Osteocyte (in vitro differentiated cells): ENCODE data around the gene SATL1. TPM values are rescaled to one million over a fixed set of nuclear protein-coding genes. Genes with fewer than 3 reads are reported as not detected.
"Not testable (repeated sequence)": the region's sequence is repeated elsewhere in the genome, so short reads cannot be mapped to it uniquely, and the experiment has no call there.

Experiments
- DNase-seq: peaks from one replicate; pipeline ENCODE4 v3.0.0; 2021; ENCODE audit warnings: mixed read lengths; ENCODE audit not compliant: unreplicated experiment; ENCODE audit errors: extremely low spot score
- H3K27ac Mint-ChIP-seq: one replicate; pipeline ENCODE4 v1.8.0; 2021; ENCODE audit warnings: mild to moderate bottlenecking, mixed read lengths; ENCODE audit not compliant: unreplicated experiment
- H3K27me3 Mint-ChIP-seq: one replicate; pipeline ENCODE4 v1.8.0; 2021; ENCODE audit warnings: mixed read lengths; ENCODE audit not compliant: unreplicated experiment
- H3K36me3 Mint-ChIP-seq: one replicate; pipeline ENCODE4 v1.8.0; 2021; ENCODE audit warnings: mixed read lengths; ENCODE audit not compliant: unreplicated experiment
- H3K4me1 Mint-ChIP-seq: one replicate; pipeline ENCODE4 v1.8.0; 2021; ENCODE audit warnings: mixed read lengths; ENCODE audit not compliant: unreplicated experiment
- H3K4me3 Mint-ChIP-seq: one replicate; pipeline ENCODE4 v1.8.0; 2021; ENCODE audit warnings: mild to moderate bottlenecking, moderate library complexity, mixed read lengths; ENCODE audit not compliant: unreplicated experiment
- H3K9me3 Mint-ChIP-seq: one replicate; pipeline ENCODE4 v1.8.0; 2021; ENCODE audit warnings: mixed read lengths; ENCODE audit not compliant: unreplicated experiment
- CTCF ChIP-seq: fragments of 200-600 bp; sonication (generic); IDR thresholded peaks from 2 replicates; pipeline ENCODE4 v1.5.0; 2021; ENCODE audit warnings: antibody characterized with exemption, mild to moderate bottlenecking, moderate library complexity
- long read RNA-seq: library from polyadenylated mRNA; unstranded; transcript quantifications from one replicate; pipeline ENCODE4 v2.0.0, GENCODE V29; 2021
- total RNA-seq: library from RNA; stranded (reverse); gene quantifications from 2 replicates; pipeline ENCODE4 v1.2.1, GENCODE V29; 2021

Gene SATL1
- total RNA-seq = not detected in 2 replicates
- long read RNA-seq = 0 reads

GRCh38 chrX:85243761-85244449 lies at the start of gene SATL1, which contains the start of gene ZNF711:
Gene SATL1 (minus strand): TSS chrX:85243779. CDS start chrX:85108968, 134,811 bp downstream.
Gene ZNF711 (plus strand): TSS chrX:85243991. CDS start chrX:85247573, 3,582 bp downstream.
- DNase-seq = peak; percentile 84
- Mint-ChIP-seq H3K36me3 (no peaks in the 10 kb centered on the region), H3K27ac (peak within 1 kb of the TSS; percentile 81), H3K4me3 (peak within 1 kb of the TSS; percentile 92), H3K9me3 (peaks cover 17% of the 10 kb centered on the region), H3K27me3 (peaks cover 7% of the 10 kb centered on the region), H3K4me1 (peaks cover 8% of the 10 kb centered on the region)
- TF ChIP-seq CTCF = no peak

GRCh38 chrX:85288992-85289723 lies 45.6 kb upstream of the SATL1 start:
- TF ChIP-seq CTCF = no peak
- Mint-ChIP-seq H3K4me1 (no peaks in the 10 kb centered on the region), H3K4me3 (no peak overlapping the region), H3K27me3 (no peaks in the 10 kb centered on the region), H3K36me3 (no peaks in the 10 kb centered on the region), H3K9me3 (peaks cover 44% of the 10 kb centered on the region), H3K27ac (no peak overlapping the region)
- DNase-seq = no peak

- not testable (repeated sequence) for H3K36me3 Mint-ChIP-seq, H3K27me3 Mint-ChIP-seq, H3K27ac Mint-ChIP-seq, DNase-seq, H3K4me3 Mint-ChIP-seq, H3K4me1 Mint-ChIP-seq
- H3K9me3 Mint-ChIP-seq = peaks cover 42% of the 10 kb centered on the region
Observed at GRCh38 chrX:85285286-85285685, 41.7 kb upstream of the SATL1 start.

- H3K36me3 Mint-ChIP-seq = no peaks in the 10 kb centered on the region
- peak overlapping the region; percentile 92 for H3K4me3 Mint-ChIP-seq
- peaks cover 5% of the 10 kb centered on the region for H3K27me3 Mint-ChIP-seq
- no peak for TF ChIP-seq CTCF
- no peak for DNase-seq
- H3K4me1 Mint-ChIP-seq = peaks cover 8% of the 10 kb centered on the region
- peaks cover 17% of the 10 kb centered on the region for H3K9me3 Mint-ChIP-seq
- H3K27ac Mint-ChIP-seq = peak overlapping the region; percentile 81
Observed at GRCh38 chrX:85244450-85245211, 1.1 kb upstream of the SATL1 start.

GRCh38 chrX:85243155-85243554 lies 424 bp downstream of the SATL1 start:
- Mint-ChIP-seq H3K27ac (no peak overlapping the region), H3K4me1 (peaks cover 8% of the 10 kb centered on the region), H3K9me3 (peaks cover 17% of the 10 kb centered on the region), H3K4me3 (peak overlapping the region; percentile 69), H3K36me3 (no peaks in the 10 kb centered on the region), H3K27me3 (peaks cover 7% of the 10 kb centered on the region)
- TF ChIP-seq CTCF = no peak
- DNase-seq = no peak
